ENCODE data around the gene MYO1D.

DNA sequence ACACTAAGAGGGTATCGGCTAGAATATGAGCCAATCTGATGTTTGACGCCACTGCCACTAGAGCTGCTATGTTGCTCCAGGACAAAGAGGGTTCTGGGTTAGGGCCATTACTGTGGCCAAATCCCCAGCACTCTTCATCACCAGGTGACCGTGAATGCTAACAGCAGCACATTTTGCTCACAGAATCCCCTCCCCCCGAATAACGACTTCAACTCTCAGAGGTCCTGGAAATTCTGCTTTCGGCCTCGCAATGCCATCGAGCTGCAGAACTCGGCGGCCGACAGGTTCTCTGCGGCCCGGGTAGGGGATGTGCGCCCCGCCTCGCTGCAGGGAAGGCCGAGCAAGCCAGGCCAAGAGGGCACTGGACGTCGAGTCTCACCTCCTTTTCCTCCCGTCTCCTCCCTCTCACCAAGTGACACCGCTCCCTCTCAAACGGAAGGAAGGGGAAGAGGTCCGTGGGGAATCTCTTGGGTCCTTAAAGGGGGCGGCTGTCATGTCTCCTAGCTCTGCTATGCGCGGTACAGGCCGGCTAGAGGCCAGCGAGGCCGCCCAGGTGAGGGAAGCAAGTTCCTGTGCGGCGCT is 358.2 kb downstream of the MYO1D start:
- TF ChIP-seq, protein P1, sequence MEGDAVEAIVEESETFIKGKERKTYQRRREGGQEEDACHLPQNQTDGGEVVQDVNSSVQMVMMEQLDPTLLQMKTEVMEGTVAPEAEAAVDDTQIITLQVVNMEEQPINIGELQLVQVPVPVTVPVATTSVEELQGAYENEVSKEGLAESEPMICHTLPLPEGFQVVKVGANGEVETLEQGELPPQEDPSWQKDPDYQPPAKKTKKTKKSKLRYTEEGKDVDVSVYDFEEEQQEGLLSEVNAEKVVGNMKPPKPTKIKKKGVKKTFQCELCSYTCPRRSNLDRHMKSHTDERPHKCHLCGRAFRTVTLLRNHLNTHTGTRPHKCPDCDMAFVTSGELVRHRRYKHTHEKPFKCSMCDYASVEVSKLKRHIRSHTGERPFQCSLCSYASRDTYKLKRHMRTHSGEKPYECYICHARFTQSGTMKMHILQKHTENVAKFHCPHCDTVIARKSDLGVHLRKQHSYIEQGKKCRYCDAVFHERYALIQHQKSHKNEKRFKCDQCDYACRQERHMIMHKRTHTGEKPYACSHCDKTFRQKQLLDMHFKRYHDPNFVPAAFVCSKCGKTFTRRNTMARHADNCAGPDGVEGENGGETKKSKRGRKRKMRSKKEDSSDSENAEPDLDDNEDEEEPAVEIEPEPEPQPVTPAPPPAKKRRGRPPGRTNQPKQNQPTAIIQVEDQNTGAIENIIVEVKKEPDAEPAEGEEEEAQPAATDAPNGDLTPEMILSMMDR (IDR thresholded peaks at IDR 0.05; ENCODE audit: low read depth, low read length), result no peak
- TF ChIP-seq EZH2phosphoT487 (IDR thresholded peaks at IDR 0.05; ENCODE audit: low read depth), result no peak

Measured in OCI-LY3 (cell line).